ENCODE results near the gene SULF2.

SULF2 gene

GRCh38 chr20:47817573-47817972, 32.3 kb upstream of the SULF2 start:
- H3K27ac ChIP-seq (ENCODE audit: low read depth in 2 of 2, low read length in 2 of 2), result no peak overlapping the region
- no peaks in the 10 kb centered on the region for H3K4me1 ChIP-seq (ENCODE audit: control insufficient read depth in 2 of 2, insufficient read depth in 2 of 2, low read length in 2 of 2)
- peaks cover 4 to 7% of the 10 kb centered on the region in 2 donors for H3K27me3 ChIP-seq (ENCODE audit: control insufficient read depth in 2 of 2, insufficient read depth in 2 of 2, low read length in 2 of 2)
- H3K36me3 ChIP-seq (ENCODE audit: control insufficient read depth in 2 of 2, insufficient read depth in 2 of 2, low read length in 2 of 2), result no peaks in the 10 kb centered on the region
- H3K9ac ChIP-seq (ENCODE audit: low read depth in 1 of 2, low read length in 2 of 2), result no peak overlapping the region
- H3K9me3 ChIP-seq (ENCODE audit: control insufficient read depth in 2 of 2, low read length in 2 of 2), result no peaks in the 10 kb centered on the region
- H3K4me3 ChIP-seq (ENCODE audit: low read length in 2 of 2), result no peak overlapping the region

- no peaks in the 10 kb centered on the region for H3K9me3 ChIP-seq (ENCODE audit: control insufficient read depth in 2 of 2, low read length in 2 of 2)
- no peaks in the 10 kb centered on the region for H3K4me1 ChIP-seq (ENCODE audit: control insufficient read depth in 2 of 2, insufficient read depth in 2 of 2, low read length in 2 of 2)
- no peak overlapping the region for H3K27ac ChIP-seq (ENCODE audit: low read depth in 2 of 2, low read length in 2 of 2)
- no peak overlapping the region for H3K9ac ChIP-seq (ENCODE audit: low read depth in 1 of 2, low read length in 2 of 2)
- H3K4me3 ChIP-seq (ENCODE audit: low read length in 2 of 2), result no peak overlapping the region
- H3K36me3 ChIP-seq (ENCODE audit: control insufficient read depth in 2 of 2, insufficient read depth in 2 of 2, low read length in 2 of 2), result no peaks in the 10 kb centered on the region
- H3K27me3 ChIP-seq (ENCODE audit: control insufficient read depth in 2 of 2, insufficient read depth in 2 of 2, low read length in 2 of 2), result peaks cover 4 to 7% of the 10 kb centered on the region in 2 donors
These were observed 31.5 kb upstream of the SULF2 start for GRCh38 chr20:47816487-47817451.

GRCh38 chr20:47815866-47816265, 30.6 kb upstream of the SULF2 start:
- no peak overlapping the region for H3K4me3 ChIP-seq (ENCODE audit: low read length in 2 of 2)
- H3K27me3 ChIP-seq (ENCODE audit: control insufficient read depth in 2 of 2, insufficient read depth in 2 of 2, low read length in 2 of 2), result peaks cover 5 to 11% of the 10 kb centered on the region in 2 donors
- H3K36me3 ChIP-seq (ENCODE audit: control insufficient read depth in 2 of 2, insufficient read depth in 2 of 2, low read length in 2 of 2), result no peaks in the 10 kb centered on the region
- no peaks in the 10 kb centered on the region for H3K9me3 ChIP-seq (ENCODE audit: control insufficient read depth in 2 of 2, low read length in 2 of 2)
- H3K9ac ChIP-seq (ENCODE audit: low read depth in 1 of 2, low read length in 2 of 2), result no peak overlapping the region
- H3K4me1 ChIP-seq (ENCODE audit: control insufficient read depth in 2 of 2, insufficient read depth in 2 of 2, low read length in 2 of 2), result no peaks in the 10 kb centered on the region
- H3K27ac ChIP-seq (ENCODE audit: low read depth in 2 of 2, low read length in 2 of 2), result no peak overlapping the region

- no peak overlapping the region for H3K4me3 ChIP-seq (ENCODE audit: low read length in 2 of 2)
- H3K27me3 ChIP-seq (ENCODE audit: control insufficient read depth in 2 of 2, insufficient read depth in 2 of 2, low read length in 2 of 2), result peaks cover 5 to 11% of the 10 kb centered on the region in 2 donors
- no peak overlapping the region for H3K27ac ChIP-seq (ENCODE audit: low read depth in 2 of 2, low read length in 2 of 2)
- H3K9ac ChIP-seq (ENCODE audit: low read depth in 1 of 2, low read length in 2 of 2), result no peak overlapping the region
- no peaks in the 10 kb centered on the region for H3K9me3 ChIP-seq (ENCODE audit: control insufficient read depth in 2 of 2, low read length in 2 of 2)
- no peaks in the 10 kb centered on the region for H3K36me3 ChIP-seq (ENCODE audit: control insufficient read depth in 2 of 2, insufficient read depth in 2 of 2, low read length in 2 of 2)
- H3K4me1 ChIP-seq (ENCODE audit: control insufficient read depth in 2 of 2, insufficient read depth in 2 of 2, low read length in 2 of 2), result no peaks in the 10 kb centered on the region
These were observed 30.1 kb upstream of the SULF2 start for GRCh38 chr20:47815416-47815806.

- Histone ChIP-seq H3K27me3 (ENCODE audit: control insufficient read depth in 2 of 2, insufficient read depth in 2 of 2, low read length in 2 of 2) (peaks cover 10 to 11% of the 10 kb centered on the region in 2 donors), H3K27ac (ENCODE audit: low read depth in 2 of 2, low read length in 2 of 2) (no peak overlapping the region), H3K9ac (ENCODE audit: low read depth in 1 of 2, low read length in 2 of 2) (no peak overlapping the region), H3K4me3 (ENCODE audit: low read length in 2 of 2) (no peak overlapping the region), H3K36me3 (ENCODE audit: control insufficient read depth in 2 of 2, insufficient read depth in 2 of 2, low read length in 2 of 2) (no peaks in the 10 kb centered on the region), H3K9me3 (ENCODE audit: control insufficient read depth in 2 of 2, low read length in 2 of 2) (no peaks in the 10 kb centered on the region), H3K4me1 (ENCODE audit: control insufficient read depth in 2 of 2, insufficient read depth in 2 of 2, low read length in 2 of 2) (peaks cover 0 to 2% of the 10 kb centered on the region in 2 donors)
These were observed 29.5 kb upstream of the SULF2 start for GRCh38 chr20:47814632-47815415.

GRCh38 chr20:47810721-47811347, 25.6 kb upstream of the SULF2 start:
- peaks cover 0 to 8% of the 10 kb centered on the region in 2 donors for H3K4me1 ChIP-seq (ENCODE audit: control insufficient read depth in 2 of 2, insufficient read depth in 2 of 2, low read length in 2 of 2)
- no peaks in the 10 kb centered on the region for H3K36me3 ChIP-seq (ENCODE audit: control insufficient read depth in 2 of 2, insufficient read depth in 2 of 2, low read length in 2 of 2)
- no peak overlapping the region for H3K4me3 ChIP-seq (ENCODE audit: low read length in 2 of 2)
- H3K9me3 ChIP-seq (ENCODE audit: control insufficient read depth in 2 of 2, low read length in 2 of 2), result no peaks in the 10 kb centered on the region
- H3K27me3 ChIP-seq (ENCODE audit: control insufficient read depth in 2 of 2, insufficient read depth in 2 of 2, low read length in 2 of 2), result peaks cover 9 to 11% of the 10 kb centered on the region in 2 donors
- no peak overlapping the region for H3K9ac ChIP-seq (ENCODE audit: low read depth in 1 of 2, low read length in 2 of 2)
- H3K27ac ChIP-seq (ENCODE audit: low read depth in 2 of 2, low read length in 2 of 2), result no peak overlapping the region

GRCh38 chr20:47810116-47810677, 24.9 kb upstream of the SULF2 start:
- no peak overlapping the region for H3K9ac ChIP-seq (ENCODE audit: low read depth in 1 of 2, low read length in 2 of 2)
- no peaks in the 10 kb centered on the region for H3K36me3 ChIP-seq (ENCODE audit: control insufficient read depth in 2 of 2, insufficient read depth in 2 of 2, low read length in 2 of 2)
- H3K27me3 ChIP-seq (ENCODE audit: control insufficient read depth in 2 of 2, insufficient read depth in 2 of 2, low read length in 2 of 2), result peaks cover 7 to 11% of the 10 kb centered on the region in 2 donors
- H3K4me1 ChIP-seq (ENCODE audit: control insufficient read depth in 2 of 2, insufficient read depth in 2 of 2, low read length in 2 of 2), result peaks cover 0 to 8% of the 10 kb centered on the region in 2 donors
- no peak overlapping the region for H3K4me3 ChIP-seq (ENCODE audit: low read length in 2 of 2)
- no peaks in the 10 kb centered on the region for H3K9me3 ChIP-seq (ENCODE audit: control insufficient read depth in 2 of 2, low read length in 2 of 2)
- H3K27ac ChIP-seq (ENCODE audit: low read depth in 2 of 2, low read length in 2 of 2), result no peak overlapping the region

GRCh38 chr20:47809161-47809960, 24.1 kb upstream of the SULF2 start:
- Histone ChIP-seq H3K27ac (ENCODE audit: low read depth in 2 of 2, low read length in 2 of 2) (no peak overlapping the region), H3K4me3 (ENCODE audit: low read length in 2 of 2) (no peak overlapping the region), H3K4me1 (ENCODE audit: control insufficient read depth in 2 of 2, insufficient read depth in 2 of 2, low read length in 2 of 2) (peaks cover 0 to 8% of the 10 kb centered on the region in 2 donors), H3K36me3 (ENCODE audit: control insufficient read depth in 2 of 2, insufficient read depth in 2 of 2, low read length in 2 of 2) (no peaks in the 10 kb centered on the region), H3K9ac (ENCODE audit: low read depth in 1 of 2, low read length in 2 of 2) (peak overlapping the region in 1 of 2 donors; percentile 30), H3K27me3 (ENCODE audit: control insufficient read depth in 2 of 2, insufficient read depth in 2 of 2, low read length in 2 of 2) (peaks cover 7 to 11% of the 10 kb centered on the region in 2 donors), H3K9me3 (ENCODE audit: control insufficient read depth in 2 of 2, low read length in 2 of 2) (no peaks in the 10 kb centered on the region)

- Histone ChIP-seq H3K36me3 (ENCODE audit: control insufficient read depth in 2 of 2, insufficient read depth in 2 of 2, low read length in 2 of 2) (no peaks in the 10 kb centered on the region), H3K27me3 (ENCODE audit: control insufficient read depth in 2 of 2, insufficient read depth in 2 of 2, low read length in 2 of 2) (peaks cover 3 to 10% of the 10 kb centered on the region in 2 donors), H3K9me3 (ENCODE audit: control insufficient read depth in 2 of 2, low read length in 2 of 2) (no peaks in the 10 kb centered on the region), H3K9ac (ENCODE audit: low read depth in 1 of 2, low read length in 2 of 2) (no peak overlapping the region), H3K4me1 (ENCODE audit: control insufficient read depth in 2 of 2, insufficient read depth in 2 of 2, low read length in 2 of 2) (peaks cover 0 to 8% of the 10 kb centered on the region in 2 donors), H3K27ac (ENCODE audit: low read depth in 2 of 2, low read length in 2 of 2) (no peak overlapping the region), H3K4me3 (ENCODE audit: low read length in 2 of 2) (no peak overlapping the region)
These were observed 20.7 kb upstream of the SULF2 start for GRCh38 chr20:47805951-47806350.

All from mucosa of rectum (tissue), 2 donors.